Measurements from ENCODE around the gene KIF12. TPM values are rescaled to one million over a fixed set of nuclear protein-coding genes. Genes with fewer than 3 reads are reported as not detected.

The KIF12 gene
- polyA plus RNA-seq, 3 donors, result not detected

DNA sequence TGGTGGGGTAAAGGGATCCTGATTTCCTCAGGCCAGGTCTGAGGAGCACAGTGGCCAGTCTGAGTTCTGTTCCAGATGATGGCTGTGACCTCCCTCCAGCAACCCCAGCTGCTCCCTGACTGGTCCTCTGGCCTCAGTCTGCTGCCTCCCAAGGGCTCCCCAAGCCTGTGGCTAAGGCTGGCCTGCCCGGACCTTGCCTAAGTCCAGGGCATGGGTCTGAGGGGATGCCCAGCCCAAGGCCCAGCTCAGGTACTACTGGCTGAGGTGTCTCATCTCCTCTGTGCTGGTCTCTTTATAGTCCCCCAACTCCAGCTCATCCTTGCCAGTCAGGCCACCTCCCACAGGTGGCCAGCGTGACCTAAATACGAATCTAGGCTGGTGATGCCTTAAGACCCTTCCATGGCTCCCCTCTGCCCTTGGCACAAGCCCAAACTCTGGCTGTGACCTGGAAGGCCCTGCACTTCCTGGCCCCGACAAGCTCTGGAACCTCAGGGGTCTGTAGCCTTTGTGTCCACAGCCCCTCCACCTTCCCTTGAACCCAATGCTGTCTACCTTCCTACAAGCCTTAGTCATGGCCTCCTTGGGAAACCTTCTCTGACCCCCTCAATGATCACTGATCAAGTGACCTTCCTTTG lies 9.8 kb downstream of the KIF12 start:
- Mint-ChIP-seq H3K27ac (no peak overlapping the region), H3K27me3 (ENCODE audit: low read depth in 3 of 3) (peaks cover 0 to 8% (median 2%) of the 10 kb centered on the region in 3 donors), H3K9me3 (peaks cover 0 to 11% (median 0%) of the 10 kb centered on the region in 7 donors), H3K4me3 (no peak overlapping the region), H3K4me1 (no peaks in the 10 kb centered on the region), H3K36me3 (no peaks in the 10 kb centered on the region)
- Histone ChIP-seq H3K9me3 (replicated peaks in 1 of 2; ENCODE audit: control insufficient read depth in 1 of 2, insufficient read depth in 1 of 2, low read length in 2 of 2) (no peaks in the 10 kb centered on the region), H3K27me3 (ENCODE audit: control insufficient read depth in 2 of 2, insufficient read depth in 2 of 2, low read length in 2 of 2) (no peaks in the 10 kb centered on the region), H2AFZ (ENCODE audit: insufficient read depth, low read depth, low read length, poor library complexity, severe bottlenecking) (no peak overlapping the region), H3K27ac (ENCODE audit: low read depth in 1 of 2, low read length in 2 of 2) (no peak overlapping the region), H3K4me2 (replicated peaks; ENCODE audit: extremely low read depth, low read length, poor library complexity, severe bottlenecking) (no peak overlapping the region), H3K4me3 (replicated peaks in 1 of 3; ENCODE audit: low read depth in 2 of 3, low read length in 3 of 3) (no peak overlapping the region), H3K9ac (ENCODE audit: insufficient read depth, low read length, poor library complexity, severe bottlenecking) (no peak overlapping the region), H3K36me3 (replicated peaks in 1 of 2; ENCODE audit: control insufficient read depth in 1 of 2, insufficient read depth in 2 of 2, low read length in 2 of 2) (no peaks in the 10 kb centered on the region), H4K20me1 (ENCODE audit: insufficient read depth, low read length) (no peaks in the 10 kb centered on the region), H3K79me2 (ENCODE audit: insufficient read depth, low read length) (no peaks in the 10 kb centered on the region), H3K4me1 (ENCODE audit: control insufficient read depth in 1 of 2, insufficient read depth in 2 of 2, low read length in 2 of 2) (no peaks in the 10 kb centered on the region)
- no peak for DNase-seq
- TF ChIP-seq CTCF (IDR thresholded peaks at IDR 0.05), result no peak
- intact Hi-C loops (cut with micrococcal nuclease), result no loop called here
- whole genome bisulfite sequencing (ENCODE audit: insufficient coverage), result 92% methylated on average over 4 of the region's 4 CpGs

DNA sequence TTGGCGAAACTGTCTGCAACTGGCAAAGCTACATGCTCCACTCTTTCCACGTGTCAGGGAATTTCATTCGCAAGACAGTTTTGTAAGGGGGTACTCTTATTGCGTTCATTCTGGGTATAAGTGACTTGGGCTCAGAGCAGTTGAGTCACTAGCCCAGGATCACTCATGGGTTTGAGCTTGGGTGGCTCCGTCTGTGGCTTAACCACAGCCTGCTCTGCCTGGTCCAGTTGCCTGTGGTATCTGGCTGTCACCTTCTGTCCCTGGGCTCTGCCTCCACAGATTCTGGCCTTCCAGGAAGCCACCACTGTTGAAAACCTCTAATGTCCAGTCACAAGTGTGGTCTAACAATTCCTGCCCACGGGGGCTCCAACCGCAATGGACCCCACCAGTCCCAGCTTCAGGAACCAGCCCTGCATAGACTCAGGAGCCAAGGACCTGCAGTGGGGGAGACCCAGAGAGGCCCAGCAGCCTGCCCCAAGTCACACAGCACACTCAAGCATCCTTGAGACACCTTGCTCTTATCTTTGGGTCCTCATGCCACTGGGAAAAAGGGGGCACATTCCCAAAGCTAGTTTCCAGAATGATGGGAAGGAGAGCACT lies 10.4 kb downstream of the KIF12 start:
- Histone ChIP-seq H3K36me3 (replicated peaks in 1 of 2; ENCODE audit: control insufficient read depth in 1 of 2, insufficient read depth in 2 of 2, low read length in 2 of 2) (no peaks in the 10 kb centered on the region), H2AFZ (ENCODE audit: insufficient read depth, low read depth, low read length, poor library complexity, severe bottlenecking) (no peak overlapping the region), H3K27me3 (ENCODE audit: control insufficient read depth in 2 of 2, insufficient read depth in 2 of 2, low read length in 2 of 2) (no peaks in the 10 kb centered on the region), H3K4me3 (replicated peaks in 1 of 3; ENCODE audit: low read depth in 2 of 3, low read length in 3 of 3) (no peak overlapping the region), H3K4me2 (replicated peaks; ENCODE audit: extremely low read depth, low read length, poor library complexity, severe bottlenecking) (no peak overlapping the region), H3K9me3 (replicated peaks in 1 of 2; ENCODE audit: control insufficient read depth in 1 of 2, insufficient read depth in 1 of 2, low read length in 2 of 2) (no peaks in the 10 kb centered on the region), H3K9ac (ENCODE audit: insufficient read depth, low read length, poor library complexity, severe bottlenecking) (no peak overlapping the region), H4K20me1 (ENCODE audit: insufficient read depth, low read length) (no peaks in the 10 kb centered on the region), H3K27ac (ENCODE audit: low read depth in 1 of 2, low read length in 2 of 2) (no peak overlapping the region), H3K4me1 (ENCODE audit: control insufficient read depth in 1 of 2, insufficient read depth in 2 of 2, low read length in 2 of 2) (no peaks in the 10 kb centered on the region), H3K79me2 (ENCODE audit: insufficient read depth, low read length) (no peaks in the 10 kb centered on the region)
- Mint-ChIP-seq H3K4me3 (no peak overlapping the region), H3K36me3 (no peaks in the 10 kb centered on the region), H3K27me3 (ENCODE audit: low read depth in 3 of 3) (peaks cover 0 to 8% (median 2%) of the 10 kb centered on the region in 3 donors), H3K4me1 (no peaks in the 10 kb centered on the region), H3K27ac (no peak overlapping the region), H3K9me3 (peaks cover 0 to 11% (median 0%) of the 10 kb centered on the region in 7 donors)
- WGBS (ENCODE audit: insufficient coverage), result 91% methylated on average over 6 of the region's 7 CpGs
- intact Hi-C loops (cut with micrococcal nuclease), result no loop called here
- no peak for DNase-seq
- no peak for TF ChIP-seq CTCF (IDR thresholded peaks at IDR 0.05)
